Trophoblast cell (in vitro differentiated cells and primary cell): ENCODE results near the gene RPS6KL1.

Source experiments
- DNase-seq, 2 donors: peaks; one replicate each; pipeline ENCODE4 v3.0.0-alpha.2; 2016
- H2AFZ ChIP-seq: 2 replicates; pipeline ENCODE4 v1.6.1; 2013; ENCODE audit warnings: low read length, moderate library complexity, mild to moderate bottlenecking; ENCODE audit not compliant: insufficient read depth, poor library complexity
- H2AK5ac ChIP-seq: 2 replicates; pipeline ENCODE4 v1.6.1; 2013; ENCODE audit warnings: mild to moderate bottlenecking, low read length
- H2BK120ac ChIP-seq: 2 replicates; pipeline ENCODE4 v1.6.1; 2013; ENCODE audit warnings: low read length, mild to moderate bottlenecking, moderate library complexity; ENCODE audit not compliant: insufficient read depth, poor library complexity
- H2BK12ac ChIP-seq: 2 replicates; pipeline ENCODE4 v1.6.1; 2013; ENCODE audit warnings: mild to moderate bottlenecking, low read length, moderate library complexity
- H2BK5ac ChIP-seq: 2 replicates; pipeline ENCODE4 v1.6.1; 2013; ENCODE audit warnings: low read length, low read depth, moderate library complexity, mild to moderate bottlenecking; ENCODE audit not compliant: poor library complexity
- H3K14ac ChIP-seq: 2 replicates; pipeline ENCODE4 v1.6.1; 2013; ENCODE audit warnings: mild to moderate bottlenecking, low read length
- H3K18ac ChIP-seq: 2 replicates; pipeline ENCODE4 v1.6.1; 2013; ENCODE audit warnings: mild to moderate bottlenecking, low read length
- H3K23ac ChIP-seq: 2 replicates; pipeline ENCODE4 v1.6.1; 2013; ENCODE audit warnings: low read length
- H3K27ac ChIP-seq: 2 replicates; pipeline ENCODE4 v1.5.1; 2013; ENCODE audit warnings: low read depth, mild to moderate bottlenecking, inconsistent platforms, low read length, moderate library complexity
- H3K27me3 ChIP-seq: 2 replicates; pipeline ENCODE4 v1.6.1; 2013; ENCODE audit warnings: inconsistent platforms, mild to moderate bottlenecking, low read length, moderate library complexity; ENCODE audit not compliant: insufficient read depth
- H3K36me3 ChIP-seq, 2 experiments: 1 replicate in 1 of 2; 2 replicates in 1 of 2; pipeline ENCODE4 v1.6.1; 2013; ENCODE audit warnings: low read length in 2 of 2, mild to moderate bottlenecking in 2 of 2, moderate library complexity in 1 of 2; ENCODE audit not compliant: insufficient read depth in 2 of 2, control insufficient read depth in 1 of 2
- H3K4ac ChIP-seq: 2 replicates; pipeline ENCODE4 v1.6.1; 2013; ENCODE audit warnings: low read depth, mild to moderate bottlenecking, low read length, moderate library complexity
- H3K4me1 ChIP-seq, 2 experiments: 1 replicate in 1 of 2; 2 replicates in 1 of 2; pipeline ENCODE4 v1.6.1; 2013; ENCODE audit warnings: low read length in 2 of 2, mild to moderate bottlenecking in 2 of 2, moderate library complexity in 1 of 2; ENCODE audit not compliant: insufficient read depth in 2 of 2, control insufficient read depth in 1 of 2
- H3K4me2 ChIP-seq: 2 replicates; pipeline ENCODE4 v1.6.1; 2013; ENCODE audit warnings: inconsistent platforms, mild to moderate bottlenecking, low read length, moderate library complexity
- H3K4me3 ChIP-seq: 2 replicates; pipeline ENCODE4 v1.5.1; 2013; ENCODE audit warnings: mild to moderate bottlenecking, low read depth, low read length, inconsistent platforms
- H3K79me1 ChIP-seq: one replicate; pipeline ENCODE4 v1.6.1; 2013; ENCODE audit warnings: low read length
- H3K79me2 ChIP-seq: 2 replicates; pipeline ENCODE4 v1.6.1; 2013; ENCODE audit warnings: low read length, mild to moderate bottlenecking; ENCODE audit not compliant: control insufficient read depth, insufficient read depth, poor library complexity
- H3K9ac ChIP-seq: 2 replicates; pipeline ENCODE4 v1.6.1; 2013; ENCODE audit warnings: mild to moderate bottlenecking, low read length
- H3K9me3 ChIP-seq: 2 replicates; pipeline ENCODE4 v1.6.1; 2013; ENCODE audit warnings: low read depth, mild to moderate bottlenecking, control low read depth, inconsistent platforms, low read length; ENCODE audit not compliant: insufficient read depth
- H4K12ac ChIP-seq: 2 replicates; pipeline ENCODE4 v1.6.1; 2013; ENCODE audit warnings: low read depth, mild to moderate bottlenecking, low read length, moderate library complexity
- H4K8ac ChIP-seq: 2 replicates; pipeline ENCODE4 v1.6.1; 2013; ENCODE audit warnings: low read depth, mild to moderate bottlenecking, low read length, moderate library complexity
- H4K91ac ChIP-seq: one replicate; pipeline ENCODE4 v1.6.1; 2013; ENCODE audit warnings: low read depth, mild to moderate bottlenecking, low read length, moderate library complexity
- WGBS: extraction: QIAGEN DNeasy Blood & Tissue Kit; methylation state at CpG from one replicate; pipeline ENCODE4 v1.1.7; 2013; ENCODE audit warnings: missing lambda C conversion rate; ENCODE audit not compliant: insufficient read length, insufficient coverage; ENCODE audit errors: extremely low coverage; 5-methylcytosine and 5-hydroxymethylcytosine counted together

RPS6KL1 gene

DNA sequence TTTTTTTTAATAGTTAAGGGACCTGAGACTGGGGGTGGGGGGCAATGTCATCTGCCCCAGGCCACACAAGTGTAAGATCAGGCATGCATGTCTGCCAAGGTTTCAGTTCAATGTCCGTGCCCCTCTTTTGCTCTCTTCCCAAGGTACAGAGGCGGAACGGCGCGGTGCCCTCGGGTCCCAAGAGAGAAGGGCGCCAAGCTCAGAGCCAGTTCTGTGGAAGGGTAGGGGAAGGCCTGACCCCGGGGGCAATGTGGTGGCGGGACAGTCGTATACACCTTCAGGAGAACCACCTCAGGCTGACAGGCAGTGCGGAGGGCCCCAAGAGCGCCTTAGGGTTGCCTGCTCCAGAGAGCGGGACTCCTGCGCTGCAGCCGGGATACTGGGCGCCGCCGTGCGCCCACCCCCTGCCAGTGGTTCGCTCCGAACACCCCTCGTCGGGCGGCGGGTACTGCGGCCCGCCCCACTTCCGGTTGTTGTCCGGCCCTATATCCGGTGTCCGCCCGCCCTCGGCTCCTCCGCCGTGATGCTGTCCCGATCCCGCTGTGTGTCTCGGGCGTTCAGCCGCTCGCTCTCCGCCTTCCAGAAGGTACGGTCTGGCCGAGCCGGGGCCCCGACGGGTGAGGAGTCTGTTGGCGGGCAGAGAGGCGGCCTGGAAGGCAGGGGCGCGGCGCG lies 41.5 kb downstream of the RPS6KL1 start, which contains the start of gene DLST:
TSS of gene DLST (plus strand) at position 486 of the 672 bp plus-strand sequence. CDS start at position 524, 38 bp downstream.
- Histone ChIP-seq H4K12ac (peak within 1 kb of the TSS; percentile 98), H3K4me2 (peak within 1 kb of the TSS; percentile 88), H4K8ac (peak within 1 kb of the TSS; percentile 95), H2BK12ac (no peak within 1 kb of the TSS), H4K91ac (peak within 1 kb of the TSS; percentile 89), H3K79me2 (peaks cover 14% of the 10 kb centered on the region), H2BK120ac (peak within 1 kb of the TSS; percentile 76), H2AFZ (peak within 1 kb of the TSS; percentile 86), H2AK5ac (peak within 1 kb of the TSS; percentile 53), H3K23ac (no peak within 1 kb of the TSS), H3K36me3 (peaks cover 2 to 3% of the 10 kb centered on the region in 2 experiments), H3K9ac (peak within 1 kb of the TSS; percentile 93), H3K9me3 (no peaks in the 10 kb centered on the region), H3K27me3 (no peaks in the 10 kb centered on the region), H3K4ac (peak within 1 kb of the TSS; percentile 69), H3K79me1 (peaks cover 8% of the 10 kb centered on the region), H3K4me1 (peaks cover 5 to 10% of the 10 kb centered on the region in 2 experiments), H3K27ac (peak within 1 kb of the TSS; percentile 36), H3K18ac (peak within 1 kb of the TSS; percentile 94), H3K14ac (peak within 1 kb of the TSS; percentile 90), H3K4me3 (peak within 1 kb of the TSS; percentile 99), H2BK5ac (peak within 1 kb of the TSS; percentile 93)
- DNase-seq, result peak; percentile 81 to 90
- WGBS, result no CpG with 5 or more reads among the region's 53 CpGs

DNA sequence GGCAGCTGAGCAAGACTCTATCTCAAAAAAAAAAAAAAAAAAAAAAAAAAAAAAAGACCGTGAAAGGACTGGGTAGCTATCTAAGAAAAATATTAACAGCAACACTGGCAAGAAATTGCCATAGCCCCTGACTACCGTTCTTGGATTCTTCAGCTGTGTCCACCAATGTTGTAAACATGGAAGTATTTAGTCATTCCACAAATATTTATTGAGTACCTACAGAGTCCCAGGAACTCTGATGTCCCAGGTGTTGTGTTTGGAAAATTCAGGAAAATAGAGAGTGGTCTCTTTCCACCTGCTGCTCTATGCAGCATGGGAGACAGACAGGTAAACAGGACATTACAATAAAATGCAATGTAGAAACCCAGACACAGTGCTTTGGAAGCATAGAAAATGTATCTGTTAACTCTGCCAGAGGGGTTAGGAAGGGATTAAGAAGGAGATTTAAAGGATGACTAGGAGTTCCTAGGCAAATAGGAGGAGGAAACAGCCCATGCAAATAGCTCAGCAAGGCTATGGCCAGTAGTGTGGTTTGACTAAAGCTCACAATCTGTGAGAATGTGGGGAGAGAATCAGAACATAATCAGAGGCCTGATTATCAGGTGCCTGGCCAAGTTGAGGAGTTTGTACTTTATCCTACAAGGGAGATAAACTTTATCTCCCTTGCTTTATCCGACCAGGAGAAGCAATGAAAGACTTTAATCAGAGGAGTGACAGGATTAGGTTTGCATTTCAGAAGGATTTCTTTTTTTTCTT lies 43.5 kb downstream of the RPS6KL1 start:
- no peak overlapping the region for H4K91ac ChIP-seq
- no peak overlapping the region for H3K4me2 ChIP-seq
- DNase-seq, result no peak
- no peak overlapping the region for H3K18ac ChIP-seq
- no peak overlapping the region for H3K23ac ChIP-seq
- H3K9me3 ChIP-seq, result no peaks in the 10 kb centered on the region
- H3K27me3 ChIP-seq, result no peaks in the 10 kb centered on the region
- no peak overlapping the region for H2BK12ac ChIP-seq
- H3K4ac ChIP-seq, result no peak overlapping the region
- peaks cover 8% of the 10 kb centered on the region for H3K79me1 ChIP-seq
- no CpG with 5 or more reads among the region's 3 CpGs for WGBS
- H3K27ac ChIP-seq, result no peak overlapping the region
- no peak overlapping the region for H2AK5ac ChIP-seq
- no peak overlapping the region for H2BK5ac ChIP-seq
- H3K36me3 ChIP-seq, result no peaks in the 10 kb centered on the region
- peaks cover 5% of the 10 kb centered on the region in 2 experiments for H3K4me1 ChIP-seq
- H4K12ac ChIP-seq, result no peak overlapping the region
- no peak overlapping the region for H3K4me3 ChIP-seq
- no peak overlapping the region for H3K9ac ChIP-seq
- no peak overlapping the region for H2AFZ ChIP-seq
- no peak overlapping the region for H2BK120ac ChIP-seq
- peaks cover 14% of the 10 kb centered on the region for H3K79me2 ChIP-seq
- no peak overlapping the region for H4K8ac ChIP-seq
- no peak overlapping the region for H3K14ac ChIP-seq

DNA sequence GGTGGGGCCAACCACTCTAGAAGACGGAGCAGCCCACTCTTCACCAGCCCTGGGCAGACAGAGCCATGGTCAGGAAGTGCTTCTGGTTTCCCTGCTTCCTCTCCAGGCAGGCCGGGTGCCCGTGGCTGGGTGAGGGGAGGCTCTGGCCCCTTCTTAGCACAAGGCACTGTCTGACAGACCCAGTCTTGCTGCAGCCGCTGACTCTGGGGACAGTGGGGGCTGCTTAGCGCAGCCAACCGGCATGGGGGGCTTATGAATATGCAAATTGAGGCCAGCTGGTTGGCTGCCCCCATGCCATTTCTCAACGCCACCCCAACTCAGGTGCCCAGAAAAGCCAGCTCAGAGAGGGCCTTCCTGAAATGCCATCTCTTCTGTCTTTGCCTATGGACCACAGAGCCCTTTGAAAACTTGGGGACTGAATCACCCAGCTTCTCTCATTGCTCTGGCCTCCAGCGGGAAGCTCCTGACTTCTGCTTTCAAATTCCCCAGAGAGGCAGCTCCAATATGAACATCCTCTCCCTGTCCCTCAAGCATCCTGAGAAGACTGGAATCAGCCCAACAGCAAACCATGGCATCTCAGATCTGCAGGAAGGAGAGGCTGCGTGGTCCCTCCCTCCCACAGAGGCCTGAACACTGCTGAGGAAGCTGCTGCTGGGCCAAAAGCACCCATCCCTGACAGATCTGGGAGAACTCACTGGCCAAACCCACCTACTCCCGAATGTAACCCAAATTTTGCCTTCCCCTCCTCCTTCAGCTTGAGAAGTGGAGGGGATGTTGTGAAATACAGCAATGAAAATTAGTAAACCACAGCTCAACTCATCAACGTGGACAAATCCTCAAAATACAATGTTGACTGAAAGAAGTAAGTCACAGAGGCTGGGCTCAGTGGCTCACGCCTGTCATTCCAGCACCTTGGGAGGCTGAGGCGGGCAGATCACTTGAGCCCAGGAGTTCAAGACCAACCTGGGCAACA lies 46.8 kb downstream of the RPS6KL1 start, which contains the start of gene PROX2:
TSS of gene PROX2 (minus strand) at position 205 of the 973 bp plus-strand sequence. CDS start 12,311 bp downstream, outside the sequence.
- Histone ChIP-seq H2BK120ac (no peak within 1 kb of the TSS), H3K79me1 (no peaks in the 10 kb centered on the region)

GRCh38 chr14:74875204-74875603 lies 47.9 kb downstream of the RPS6KL1 start:
- Histone ChIP-seq H3K79me2 (no peaks in the 10 kb centered on the region), H3K4me2 (no peak overlapping the region), H4K12ac (no peak overlapping the region), H3K23ac (no peak overlapping the region), H2BK12ac (no peak overlapping the region), H4K8ac (no peak overlapping the region), H3K14ac (no peak overlapping the region), H3K9me3 (no peaks in the 10 kb centered on the region), H2BK120ac (no peak overlapping the region), H2AFZ (no peak overlapping the region), H3K27me3 (no peaks in the 10 kb centered on the region), H3K4me1 (no peaks in the 10 kb centered on the region), H3K27ac (no peak overlapping the region), H3K4me3 (no peak overlapping the region), H3K4ac (no peak overlapping the region), H2BK5ac (no peak overlapping the region), H3K18ac (no peak overlapping the region), H3K9ac (no peak overlapping the region), H3K36me3 (no peaks in the 10 kb centered on the region), H3K79me1 (no peaks in the 10 kb centered on the region), H2AK5ac (no peak overlapping the region), H4K91ac (no peak overlapping the region)
- WGBS, result no CpG with 5 or more reads among the region's 5 CpGs
- no peak for DNase-seq

More for the DNA sequence above, 46.8 kb downstream of the RPS6KL1 start, which contains the start of gene PROX2:
- Histone ChIP-seq H3K4me1 (no peaks in the 10 kb centered on the region), H3K14ac (no peak within 1 kb of the TSS), H3K9ac (no peak within 1 kb of the TSS), H3K4ac (no peak within 1 kb of the TSS), H4K8ac (no peak within 1 kb of the TSS), H2AK5ac (no peak within 1 kb of the TSS), H4K12ac (no peak within 1 kb of the TSS), H3K4me2 (no peak within 1 kb of the TSS), H3K18ac (no peak within 1 kb of the TSS), H3K79me2 (no peaks in the 10 kb centered on the region), H3K36me3 (no peaks in the 10 kb centered on the region), H3K27ac (no peak within 1 kb of the TSS), H3K9me3 (no peaks in the 10 kb centered on the region), H4K91ac (no peak within 1 kb of the TSS), H3K23ac (no peak within 1 kb of the TSS), H3K27me3 (no peaks in the 10 kb centered on the region), H2BK12ac (no peak within 1 kb of the TSS), H2BK5ac (no peak within 1 kb of the TSS), H2AFZ (no peak within 1 kb of the TSS), H3K4me3 (no peak within 1 kb of the TSS)
- DNase-seq, result no peak
- WGBS, result no CpG with 5 or more reads among the region's 13 CpGs
